HG02610 (cell line): Measurements from ENCODE around the gene HMX2.

ENCODE experiments used
- ATAC-seq: cut with Tn5 transposase; IDR thresholded peaks from one replicate; pipeline ENCODE4 v1.9.1; 2021; ENCODE audit warnings: mild to moderate bottlenecking, moderate library complexity; ENCODE audit not compliant: unreplicated experiment

The HMX2 gene

DNA sequence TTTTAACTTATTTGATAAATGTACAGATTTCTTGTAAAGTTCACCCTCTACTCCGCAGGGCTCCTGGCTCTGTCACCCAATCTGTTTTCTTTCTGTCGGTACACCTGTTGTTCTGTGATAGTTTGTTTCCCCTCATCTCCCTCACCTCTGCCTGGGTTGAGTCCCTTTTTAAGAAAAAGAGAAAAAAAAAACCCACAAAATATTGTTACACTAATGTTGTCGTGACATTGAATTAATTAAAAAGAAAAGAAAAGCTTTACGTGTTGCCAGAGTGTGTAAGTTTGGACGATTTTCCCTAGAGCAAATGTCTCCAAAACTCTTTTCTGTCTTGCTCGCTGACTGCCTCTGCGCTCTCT, 8.8 kb upstream of the HMX2 start:
- no peak for ATAC-seq

DNA sequence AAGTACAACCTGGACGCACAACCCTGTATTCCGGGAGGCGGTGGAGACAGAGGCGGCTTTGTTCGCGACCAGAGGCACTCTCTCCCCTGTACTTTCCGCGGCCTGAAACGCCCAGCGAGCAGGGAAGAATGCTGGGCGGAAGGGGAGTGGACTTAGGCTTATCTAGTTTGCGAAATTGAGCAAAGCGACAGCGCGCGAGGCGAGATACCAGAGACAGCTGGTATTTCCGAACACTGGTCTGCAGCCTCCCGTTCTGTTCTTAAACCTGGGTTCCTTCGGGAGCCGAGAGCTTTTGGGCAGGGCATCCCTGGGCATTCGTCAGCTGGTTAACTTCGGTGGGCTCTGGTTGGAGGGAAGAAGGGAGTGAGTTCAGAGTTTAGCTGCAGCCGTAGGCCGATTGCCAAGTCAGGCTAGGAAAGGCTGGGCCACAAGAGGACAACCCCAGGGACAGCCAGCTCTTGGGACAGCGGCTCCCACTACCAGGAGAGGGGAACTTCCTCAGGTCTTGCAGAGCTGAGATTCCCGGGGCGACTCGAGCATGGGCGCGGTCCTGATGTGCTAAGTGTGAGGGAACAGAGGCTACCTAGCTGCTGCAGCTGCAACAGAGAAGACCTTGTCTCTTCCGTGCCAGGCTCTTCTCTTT, 8.3 kb upstream of the HMX2 start:
- no peak for ATAC-seq

DNA sequence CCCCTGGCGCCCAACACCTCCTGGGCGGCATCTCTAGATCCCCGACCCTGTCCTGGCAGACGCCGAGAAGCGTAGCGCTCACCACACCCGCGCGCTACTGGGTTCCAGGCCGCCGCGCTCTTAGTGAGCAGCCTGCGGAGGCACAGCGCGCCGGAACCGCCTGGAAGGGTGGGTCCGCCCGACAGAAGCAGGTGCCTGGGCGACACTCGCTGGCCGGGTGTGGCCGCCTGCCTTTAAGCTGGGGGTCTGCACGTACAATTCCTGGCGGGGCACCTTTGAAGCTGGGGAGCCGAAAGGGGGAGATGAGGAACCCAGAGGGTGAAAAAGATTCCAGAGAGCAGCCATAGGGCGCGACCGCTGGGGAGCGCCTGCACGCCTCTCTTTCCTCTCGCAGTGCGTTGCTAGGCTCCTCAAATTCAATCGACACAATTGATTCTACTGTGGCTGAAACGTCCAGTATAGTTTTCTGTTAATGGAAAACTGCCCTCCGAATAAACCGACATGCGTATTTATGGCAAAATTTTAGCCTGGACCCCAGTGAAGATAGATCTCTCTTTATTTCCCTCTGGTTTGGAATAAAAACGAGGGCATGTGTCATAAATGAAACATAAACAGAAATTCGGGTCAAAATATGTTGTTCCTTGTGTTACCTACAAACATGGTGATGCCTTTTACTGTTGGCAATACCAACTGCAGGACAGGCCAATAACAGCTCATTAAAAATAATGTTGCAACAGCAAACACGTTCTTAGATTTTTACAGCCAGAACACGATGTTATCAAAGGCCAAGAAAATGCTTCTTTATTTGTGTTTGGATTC, 7.6 kb upstream of the HMX2 start:
- ATAC-seq, result no peak

DNA sequence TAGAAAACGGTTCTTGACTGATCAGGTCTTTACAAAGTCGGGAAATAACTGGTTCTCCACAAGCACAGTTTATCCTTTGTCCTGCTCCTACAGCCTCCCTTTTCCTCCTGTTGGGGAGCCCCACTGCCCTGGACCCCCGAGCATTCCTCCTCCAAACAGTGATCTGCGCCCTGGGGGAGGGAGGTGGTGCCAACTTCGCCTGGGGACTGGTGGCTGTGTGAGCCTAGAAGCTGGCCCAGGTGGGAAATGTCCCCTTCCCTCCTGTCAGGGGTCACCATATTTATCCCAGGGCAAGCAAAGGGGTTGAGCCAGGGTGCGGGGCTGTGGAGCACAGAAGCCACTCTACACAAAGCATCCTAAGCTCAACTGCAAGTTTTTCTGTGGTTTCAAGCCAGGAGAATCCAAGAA, 6.9 kb upstream of the HMX2 start:
- ATAC-seq, result no peak

DNA sequence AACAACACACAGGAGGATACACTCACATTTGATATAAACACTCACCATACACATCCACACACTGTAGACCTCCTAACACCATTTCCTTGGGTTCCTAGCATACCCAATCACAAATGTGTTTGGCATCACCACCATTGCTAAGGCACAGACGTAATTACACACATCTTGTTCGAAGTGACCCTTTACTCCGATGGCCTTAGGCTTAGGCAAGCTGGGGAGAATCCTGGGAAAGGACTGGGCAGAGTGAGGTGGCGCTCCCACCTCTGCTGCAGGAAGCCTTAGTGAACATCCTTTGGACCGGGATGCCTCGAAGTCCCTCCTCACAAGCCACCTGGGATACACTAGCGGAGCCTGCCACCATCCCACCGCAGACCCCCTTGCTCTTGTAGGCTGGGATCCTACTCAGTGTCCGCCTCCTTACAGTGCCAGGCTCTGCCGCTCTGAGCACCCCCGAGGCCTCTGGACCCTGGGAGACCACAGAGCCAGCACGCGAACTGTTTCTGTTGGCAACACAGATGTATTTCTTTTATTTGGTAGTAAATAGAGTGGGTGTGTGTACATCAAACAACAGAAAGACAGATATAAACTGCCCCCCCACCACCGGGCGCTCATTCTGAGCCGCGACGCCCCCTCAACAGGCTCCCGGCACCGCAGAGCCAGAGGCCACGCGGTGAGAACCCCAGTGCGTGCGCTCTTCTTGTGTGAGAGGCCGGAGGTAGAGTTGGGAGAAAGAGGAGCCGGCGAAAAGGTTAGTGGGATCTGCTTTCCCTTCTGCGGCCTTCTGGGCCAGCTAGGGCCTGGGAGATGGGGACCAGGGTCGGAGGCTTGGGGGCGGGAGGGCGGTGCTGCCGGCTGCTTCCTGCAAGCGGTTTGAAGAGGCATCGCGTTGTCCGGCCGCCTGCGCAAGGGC, 5.9 kb upstream of the HMX2 start:
- ATAC-seq, result no peak

DNA sequence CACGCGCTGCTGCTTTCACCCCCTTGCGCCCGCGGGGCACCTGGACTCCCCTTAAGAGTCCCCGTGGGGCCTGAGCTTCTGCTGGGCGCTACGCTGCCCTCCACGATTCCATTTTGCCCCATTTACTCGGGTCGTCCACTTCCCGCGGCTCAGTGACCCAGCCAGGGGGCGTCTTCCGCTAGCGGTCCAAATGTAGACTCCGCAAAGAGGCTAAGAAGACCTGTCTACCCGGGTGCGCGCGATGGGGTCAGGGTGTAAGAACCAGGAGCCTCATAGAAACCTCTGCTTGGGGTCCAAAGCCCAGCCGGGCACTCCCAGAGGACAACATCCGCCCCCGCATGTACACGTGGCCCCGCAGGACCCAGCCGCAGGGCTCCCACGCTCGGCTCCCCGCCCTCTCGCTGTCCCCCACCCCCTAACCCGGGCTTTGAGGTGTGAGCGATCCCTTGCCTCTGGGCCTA, 5.2 kb upstream of the HMX2 start:
- ATAC-seq, result no peak

DNA sequence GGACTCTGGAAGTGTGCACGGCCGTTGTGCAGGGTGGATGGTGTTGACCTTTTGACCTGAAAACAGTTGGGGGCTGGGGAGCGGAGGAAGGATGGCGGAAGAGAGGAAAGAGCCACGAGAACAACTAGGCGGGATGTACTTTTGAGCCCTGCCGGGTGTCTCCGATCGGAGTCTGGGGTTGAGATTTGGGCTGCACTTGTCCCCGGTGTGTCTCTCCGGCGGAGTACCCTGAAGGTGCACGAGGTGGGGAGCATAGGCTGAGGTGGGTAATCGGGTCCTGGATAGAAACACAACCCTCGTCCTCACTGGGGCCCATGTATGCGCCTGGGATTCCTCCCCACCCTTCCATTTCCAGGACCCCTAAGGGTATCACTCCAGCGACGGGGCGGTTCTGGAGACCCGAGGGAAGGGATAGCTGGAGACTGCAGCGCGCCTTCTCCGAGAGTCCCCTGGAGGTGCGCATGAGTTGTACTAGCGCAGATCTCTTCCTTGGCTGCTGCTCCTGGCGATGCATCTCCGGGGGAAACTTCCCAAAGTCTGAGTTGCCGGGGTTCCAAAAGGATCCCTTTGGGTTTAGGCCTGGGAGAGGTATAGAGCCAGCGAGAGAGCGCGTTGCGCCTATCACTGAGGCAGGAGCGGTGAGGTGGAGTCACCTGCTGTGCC, 4.6 kb upstream of the HMX2 start:
- no peak for ATAC-seq

DNA sequence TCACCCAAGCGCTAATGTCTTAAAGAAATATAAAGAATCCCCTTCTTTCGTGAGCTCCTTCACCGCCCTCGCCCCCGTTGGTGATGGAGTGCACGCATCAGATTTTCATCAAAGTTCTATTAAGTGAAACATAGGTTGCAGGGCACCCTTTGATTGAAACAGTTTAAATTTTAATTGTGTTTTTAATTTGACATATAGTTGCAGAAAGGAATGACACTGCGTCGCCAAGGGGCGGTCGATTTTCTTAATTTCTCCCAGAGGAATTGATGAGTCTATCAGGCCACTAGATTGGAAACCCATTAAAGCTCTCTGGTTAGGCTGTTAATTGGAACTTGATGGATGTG, 4.1 kb upstream of the HMX2 start:
- no peak for ATAC-seq

DNA sequence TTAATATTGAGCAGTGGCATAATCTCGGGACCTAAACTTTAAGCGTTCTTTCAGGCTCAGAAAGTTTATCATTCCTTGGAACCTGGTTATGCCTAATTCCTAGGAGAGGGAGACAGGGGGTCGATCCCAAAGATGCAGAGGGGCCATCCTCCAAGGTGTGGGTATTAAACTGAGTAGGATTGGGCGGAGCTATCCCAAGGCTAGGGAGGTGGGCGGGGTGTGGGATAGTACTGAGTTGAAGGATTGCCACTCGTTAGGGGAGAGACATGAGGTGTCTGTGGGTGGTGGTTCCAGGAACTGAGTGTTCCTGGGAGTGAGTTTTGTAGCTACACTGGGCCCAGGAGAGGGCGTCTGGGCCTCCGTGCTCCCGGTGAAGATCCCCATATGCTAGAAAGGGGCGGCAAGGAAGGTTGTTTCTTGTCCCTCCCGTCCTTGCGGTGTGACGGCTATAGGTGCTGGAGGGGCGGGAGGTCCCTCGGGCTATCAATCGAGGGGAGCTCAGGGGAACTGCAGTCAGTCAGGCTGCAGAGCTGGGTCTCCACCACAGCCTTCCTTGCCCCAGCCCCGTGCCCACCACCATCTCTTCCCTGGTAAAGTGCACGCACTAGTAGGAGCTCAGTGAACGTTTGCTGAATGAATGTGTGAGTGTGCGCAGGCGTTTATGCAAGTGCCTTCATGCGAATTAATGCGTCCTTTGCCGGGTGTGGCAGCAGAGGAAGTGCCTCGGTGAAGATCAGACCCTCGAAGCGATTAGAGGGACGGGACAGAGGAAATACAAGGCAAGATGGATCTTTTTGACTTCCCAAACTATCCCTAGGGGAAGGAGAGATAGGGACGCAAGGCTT, 3.0 kb upstream of the HMX2 start:
- ATAC-seq, result no peak

DNA sequence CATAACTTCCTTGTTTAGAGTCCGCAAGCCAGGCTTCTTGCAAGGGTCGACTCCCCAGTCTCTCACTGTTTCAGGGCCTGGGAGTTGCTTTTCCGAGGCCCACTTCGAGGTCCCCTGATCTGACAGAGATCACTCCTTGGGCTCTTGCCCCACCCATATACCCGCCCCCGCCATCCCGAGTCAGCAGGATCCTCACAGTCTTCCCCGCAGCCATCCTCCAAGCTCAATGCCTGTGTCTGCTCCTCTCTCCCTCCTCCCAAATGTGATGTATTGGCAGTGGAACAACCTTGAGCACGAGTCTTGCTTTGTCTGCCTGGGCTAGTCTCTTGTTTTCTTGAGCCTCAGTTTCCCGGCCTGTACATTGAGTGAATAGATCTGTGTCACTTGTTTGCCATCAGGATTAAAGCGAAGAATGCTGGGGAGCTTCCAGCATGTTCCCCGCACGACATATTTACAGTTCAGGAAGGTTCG, 2.4 kb upstream of the HMX2 start:
- ATAC-seq, result no peak

DNA sequence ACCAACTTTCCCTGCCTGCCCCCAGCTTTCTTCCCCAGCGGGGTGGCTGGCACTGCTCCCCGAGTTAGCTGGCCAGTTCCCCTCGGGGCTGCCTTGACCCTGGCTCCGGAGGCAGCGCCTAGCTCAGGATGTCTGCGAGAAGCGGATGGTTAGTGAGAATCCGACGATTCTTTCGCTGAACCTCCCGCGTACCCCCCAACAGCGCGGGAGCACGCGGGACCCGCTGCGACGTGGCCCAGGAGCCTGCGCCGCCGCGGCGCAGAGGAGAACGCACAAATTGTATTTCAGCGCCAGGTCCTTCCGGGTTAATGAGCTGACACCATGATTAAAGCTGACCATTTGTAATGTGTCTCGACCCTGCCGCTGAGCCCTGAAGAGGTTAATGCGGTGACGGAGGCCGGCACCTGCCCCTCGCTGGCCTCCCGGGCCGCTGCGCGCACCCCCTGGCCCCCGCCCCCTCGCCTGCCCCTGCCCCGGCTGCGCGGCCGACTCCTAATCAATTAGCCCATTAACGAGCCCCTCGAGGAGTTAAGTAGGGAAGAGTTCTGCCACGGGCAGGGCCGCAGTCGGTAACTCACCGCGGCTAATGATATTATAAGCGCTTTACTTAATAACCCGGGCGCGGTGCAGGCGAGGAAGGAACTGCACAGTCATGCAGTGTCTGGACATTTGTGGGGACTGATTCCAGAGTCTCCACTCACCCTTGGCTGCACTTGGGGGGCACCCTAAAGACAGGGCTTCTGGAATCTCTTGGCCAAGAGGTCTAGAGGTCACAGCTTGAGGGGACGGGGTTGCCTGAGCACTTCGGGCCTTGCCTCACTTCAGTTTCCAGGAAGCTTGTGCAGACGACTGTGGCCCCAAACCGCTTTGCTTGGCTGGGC, 1.7 kb upstream of the HMX2 start:
- no peak for ATAC-seq

DNA sequence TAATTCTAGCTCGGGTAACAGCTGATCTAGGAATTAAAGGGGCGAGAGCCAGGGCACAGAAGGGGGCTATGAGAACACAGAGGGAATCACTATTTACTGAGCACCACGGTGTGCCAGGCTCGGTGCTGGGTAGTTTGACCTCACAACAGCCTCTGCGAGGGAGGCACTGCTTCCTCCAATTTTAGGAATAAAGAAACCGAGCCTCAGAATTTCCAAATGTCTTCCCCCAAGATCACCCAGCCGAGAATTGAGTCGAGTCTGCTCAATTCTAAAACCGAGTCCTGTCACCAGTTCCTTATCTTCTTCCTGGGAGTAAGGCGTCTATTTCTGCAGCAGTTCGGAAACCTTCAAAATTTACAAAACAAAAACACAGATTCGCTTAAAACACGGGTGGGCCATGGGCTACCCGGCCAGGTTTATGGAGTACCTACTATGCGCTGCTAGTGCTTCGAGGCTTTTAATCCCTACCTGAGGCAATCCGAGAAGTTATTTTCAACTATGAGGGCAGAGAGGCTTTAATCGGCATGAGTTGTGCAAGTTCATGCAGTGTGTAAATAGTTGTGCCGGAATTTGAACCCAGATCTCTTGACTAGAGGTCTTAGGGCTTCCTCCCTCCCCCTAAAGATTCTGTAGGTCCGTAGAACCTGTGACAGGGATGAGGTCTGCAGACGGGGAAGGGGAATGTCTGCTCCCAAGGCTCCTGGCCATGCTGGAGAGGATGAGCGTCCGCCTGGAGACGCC, 872 bp upstream of the HMX2 start:
- ATAC-seq, result no peak

DNA sequence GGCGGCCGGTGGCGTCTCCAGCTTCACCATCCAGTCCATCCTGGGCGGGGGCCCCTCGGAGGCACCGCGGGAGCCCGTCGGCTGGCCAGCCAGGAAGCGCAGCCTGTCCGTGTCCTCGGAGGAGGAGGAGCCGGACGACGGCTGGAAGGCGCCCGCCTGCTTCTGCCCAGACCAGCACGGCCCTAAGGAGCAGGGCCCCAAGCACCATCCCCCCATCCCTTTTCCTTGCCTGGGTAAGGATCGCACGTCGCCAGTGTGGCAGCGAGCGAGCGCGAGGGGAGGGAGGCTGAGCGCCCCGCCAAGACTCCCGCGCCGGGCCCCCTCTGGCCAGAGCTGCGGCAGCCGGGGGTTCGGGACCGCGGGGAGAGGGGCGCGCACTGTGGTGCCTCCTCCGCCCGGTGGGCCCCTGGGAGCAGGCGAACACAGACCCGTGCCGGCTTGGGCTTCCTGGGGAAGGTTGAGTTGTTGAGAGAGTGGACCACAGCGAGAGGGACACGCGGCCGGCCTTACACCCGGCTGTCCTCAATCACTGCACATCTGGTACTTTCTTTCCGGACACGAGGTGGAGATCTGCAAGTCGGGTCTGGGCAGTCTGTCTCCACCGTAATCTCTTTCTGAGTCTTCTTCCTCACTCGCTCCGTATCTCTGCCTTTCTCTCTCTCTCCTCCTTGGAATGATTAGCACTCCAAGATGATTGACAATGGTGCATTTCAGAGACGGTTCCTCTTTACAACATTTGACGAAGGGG, 652 bp downstream of the HMX2 start:
- ATAC-seq, result no peak

DNA sequence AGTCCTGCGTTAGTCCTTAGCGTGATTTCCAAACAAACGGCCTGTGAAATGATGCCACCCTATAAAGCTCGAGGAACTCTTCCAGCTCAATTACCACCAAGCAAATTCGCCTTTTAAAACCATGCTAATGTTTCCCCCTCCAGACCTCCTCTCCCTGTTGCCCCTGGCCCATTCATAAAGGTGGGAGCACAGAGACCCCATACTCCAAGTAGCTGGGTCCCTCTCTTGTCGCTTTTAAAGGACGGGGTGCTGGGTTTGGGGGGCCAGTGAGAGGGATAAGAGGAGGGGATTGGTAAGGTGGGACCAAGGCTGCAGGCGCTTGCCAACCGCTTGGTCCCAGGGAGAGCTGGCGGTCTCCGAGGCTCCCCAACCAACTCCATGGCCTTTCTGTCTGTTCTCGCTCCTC, 1.2 kb downstream of the HMX2 start:
- ATAC-seq, result no peak

DNA sequence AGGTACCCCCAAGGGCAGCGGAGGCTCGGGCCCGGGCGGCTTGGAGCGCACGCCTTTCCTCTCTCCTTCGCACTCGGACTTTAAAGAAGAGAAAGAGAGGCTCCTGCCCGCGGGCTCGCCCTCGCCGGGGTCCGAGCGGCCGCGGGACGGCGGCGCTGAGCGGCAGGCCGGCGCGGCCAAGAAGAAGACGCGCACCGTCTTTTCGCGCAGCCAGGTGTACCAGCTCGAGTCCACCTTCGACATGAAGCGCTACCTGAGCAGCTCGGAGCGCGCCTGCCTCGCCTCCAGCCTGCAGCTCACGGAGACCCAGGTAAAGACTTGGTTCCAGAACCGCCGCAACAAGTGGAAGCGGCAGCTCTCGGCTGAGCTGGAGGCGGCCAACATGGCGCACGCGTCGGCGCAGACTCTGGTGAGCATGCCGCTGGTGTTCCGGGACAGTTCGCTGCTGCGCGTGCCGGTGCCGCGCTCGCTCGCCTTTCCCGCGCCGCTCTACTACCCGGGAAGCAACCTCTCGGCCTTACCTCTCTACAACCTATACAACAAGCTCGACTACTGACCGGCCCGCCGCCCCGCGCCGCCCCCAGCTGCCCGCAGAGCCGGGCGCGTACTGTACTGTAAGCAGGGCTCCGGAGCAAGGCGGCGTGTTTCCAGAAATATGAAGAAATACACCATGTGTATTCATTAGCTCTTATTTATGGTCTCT, 1.8 kb downstream of the HMX2 start:
- no peak for ATAC-seq

DNA sequence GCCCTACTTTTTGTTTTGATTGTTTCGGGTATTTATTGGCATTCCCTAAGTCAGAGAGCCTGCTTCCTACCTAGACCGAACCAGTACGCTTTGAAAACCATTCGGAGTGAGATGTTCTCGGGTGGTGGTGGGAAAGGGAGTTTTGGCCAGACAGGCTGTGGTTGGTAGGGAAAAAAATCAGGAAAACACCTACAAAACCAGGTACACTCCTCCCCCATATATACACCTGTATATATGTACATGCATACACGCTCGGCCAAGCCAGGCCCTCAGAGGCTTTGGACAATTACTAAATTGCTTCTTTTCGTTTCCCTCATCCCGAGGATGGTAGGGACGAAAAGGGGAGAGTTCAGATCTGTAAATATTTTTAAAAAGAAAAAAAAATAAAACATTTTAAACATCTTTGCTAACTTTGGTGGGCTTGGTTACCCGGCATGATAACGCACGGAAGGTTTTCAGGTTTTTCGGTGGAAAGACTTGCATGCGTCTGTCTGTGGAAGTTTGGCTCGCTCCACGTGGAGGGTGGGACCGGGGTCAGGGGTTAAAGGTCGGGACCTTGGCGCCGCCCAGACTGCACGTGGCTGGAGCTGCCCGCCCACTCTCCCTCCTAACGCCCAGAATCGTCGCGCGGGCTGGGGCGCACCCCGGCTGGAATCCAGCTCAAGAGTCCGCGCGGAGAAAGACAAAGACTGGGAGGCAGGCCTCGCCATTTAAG, 2.5 kb downstream of the HMX2 start:
- ATAC-seq, result no peak
